ENCODE results near the gene KIFBP. TPM values are rescaled to one million over a fixed set of nuclear protein-coding genes. Genes with fewer than 3 reads are reported as not detected.
A peak's percentile ranks its signal among the peaks of the same experiment; 100 is the strongest.
"Not testable (repeated sequence)": the region's sequence is repeated elsewhere in the genome, so short reads cannot be mapped to it uniquely, and the experiment has no call there.

The KIFBP gene
- total and polyA plus RNA-seq, 2 experiments from 2014 or later, result 26.6 to 29.8 TPM

- Histone ChIP-seq H3K4me1 (ENCODE audit: low read depth) (no peaks in the 10 kb centered on the region), H3K27ac (no peak overlapping the region), H3K4me3 (no peak overlapping the region), H3K9me3 (ENCODE audit: low read depth) (no peaks in the 10 kb centered on the region), H3K27me3 (no peaks in the 10 kb centered on the region), H3K36me3 (peaks cover 67% of the 10 kb centered on the region)
- DNase-seq (ENCODE audit: low read depth in 1 of 2, low spot score in 1 of 2), result peak in 1 of 2 donors; percentile 6
- no peak for TF ChIP-seq CTCF (IDR thresholded peaks at IDR 0.05; ENCODE audit: low read depth, low read length)
These were observed 25.5 kb upstream of the KIFBP start for GRCh38 chr10:68963151-68963550.

- DNase-seq (ENCODE audit: low read depth in 1 of 2, low spot score in 1 of 2), result no peak
- Histone ChIP-seq H3K4me3 (no peak overlapping the region), H3K27me3 (no peaks in the 10 kb centered on the region), H3K4me1 (ENCODE audit: low read depth) (no peaks in the 10 kb centered on the region), H3K9me3 (ENCODE audit: low read depth) (no peaks in the 10 kb centered on the region), H3K36me3 (peaks cover 73% of the 10 kb centered on the region), H3K27ac (no peak overlapping the region)
- no peak for TF ChIP-seq CTCF (IDR thresholded peaks at IDR 0.05; ENCODE audit: low read depth, low read length)
These were observed 14.6 kb upstream of the KIFBP start for GRCh38 chr10:68973975-68974374.

DNA sequence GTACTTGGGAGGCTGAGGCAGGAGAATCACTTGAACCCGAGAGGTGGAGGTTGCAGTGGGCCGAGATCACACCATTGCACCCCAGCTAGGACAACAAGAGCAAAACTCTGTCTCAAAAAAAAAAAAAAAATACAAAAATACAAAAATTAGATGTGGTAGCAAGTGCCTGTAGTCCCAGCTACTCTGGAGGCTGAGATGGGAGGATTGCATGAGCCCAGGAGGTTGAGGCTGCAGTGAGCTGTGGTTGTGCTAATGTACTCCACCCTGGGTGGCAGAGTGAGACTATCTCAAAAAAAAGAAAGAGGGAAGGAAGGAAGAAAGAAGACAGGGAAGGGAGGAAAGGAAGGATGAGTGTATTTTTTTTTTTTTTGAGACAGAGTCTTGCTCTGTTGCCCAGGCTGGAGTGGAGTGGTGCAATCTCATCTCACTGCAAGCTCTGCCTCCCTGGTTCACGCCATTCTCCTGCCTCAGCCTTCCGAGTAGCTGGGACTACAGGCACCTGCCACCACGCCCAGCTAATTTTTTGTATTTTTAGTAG is 12.6 kb upstream of the KIFBP start:
- H3K27ac ChIP-seq; H3K4me1 ChIP-seq (ENCODE audit: low read depth); DNase-seq (ENCODE audit: low read depth in 1 of 2, low spot score in 1 of 2): not testable (repeated sequence)

GRCh38 chr10:68979738-68980137 is 8.9 kb upstream of the KIFBP start:
- not testable (repeated sequence) for H3K9me3 ChIP-seq (ENCODE audit: low read depth); H3K27me3 ChIP-seq; DNase-seq (ENCODE audit: low read depth in 1 of 2, low spot score in 1 of 2); H3K4me3 ChIP-seq; H3K4me1 ChIP-seq (ENCODE audit: low read depth)
- H3K36me3 ChIP-seq, result peaks cover 52% of the 10 kb centered on the region
- peak overlapping the region; percentile 8 for H3K27ac ChIP-seq

More for the DNA sequence above, 12.6 kb upstream of the KIFBP start:
- not testable (repeated sequence) for H3K9me3 ChIP-seq (ENCODE audit: low read depth); H3K4me3 ChIP-seq; H3K27me3 ChIP-seq
- H3K36me3 ChIP-seq, result peaks cover 71% of the 10 kb centered on the region

DNA sequence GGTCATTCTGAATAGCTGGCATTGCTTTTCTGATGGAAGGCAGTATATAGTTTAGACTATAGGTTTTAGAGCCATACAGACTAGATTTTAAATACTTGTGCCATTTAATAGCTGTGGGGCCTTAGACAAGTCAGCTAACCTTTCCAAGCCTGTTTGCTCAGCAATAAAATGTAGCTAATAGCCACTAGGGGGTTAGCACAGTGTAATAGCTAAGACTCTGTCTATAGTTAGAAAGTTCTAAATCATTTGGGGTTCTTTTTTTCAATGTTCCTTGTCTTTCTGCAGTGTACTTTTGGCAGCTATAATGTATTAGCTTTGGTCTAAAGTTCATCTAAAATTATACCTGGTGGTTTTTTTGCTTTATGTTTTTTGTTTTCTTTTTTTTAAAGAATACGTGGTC is 7.5 kb upstream of the KIFBP start:
- peak in 1 of 2 donors; percentile 19 for DNase-seq (ENCODE audit: low read depth in 1 of 2, low spot score in 1 of 2)
- H3K27me3 ChIP-seq, result no peaks in the 10 kb centered on the region
- no peaks in the 10 kb centered on the region for H3K9me3 ChIP-seq (ENCODE audit: low read depth)
- TF ChIP-seq CTCF (IDR thresholded peaks at IDR 0.05; ENCODE audit: low read depth, low read length), result peak; percentile 28
- no peak overlapping the region for H3K4me3 ChIP-seq
- no peak overlapping the region for H3K27ac ChIP-seq
- H3K4me1 ChIP-seq (ENCODE audit: low read depth), result no peaks in the 10 kb centered on the region
- H3K36me3 ChIP-seq, result peaks cover 44% of the 10 kb centered on the region

DNA sequence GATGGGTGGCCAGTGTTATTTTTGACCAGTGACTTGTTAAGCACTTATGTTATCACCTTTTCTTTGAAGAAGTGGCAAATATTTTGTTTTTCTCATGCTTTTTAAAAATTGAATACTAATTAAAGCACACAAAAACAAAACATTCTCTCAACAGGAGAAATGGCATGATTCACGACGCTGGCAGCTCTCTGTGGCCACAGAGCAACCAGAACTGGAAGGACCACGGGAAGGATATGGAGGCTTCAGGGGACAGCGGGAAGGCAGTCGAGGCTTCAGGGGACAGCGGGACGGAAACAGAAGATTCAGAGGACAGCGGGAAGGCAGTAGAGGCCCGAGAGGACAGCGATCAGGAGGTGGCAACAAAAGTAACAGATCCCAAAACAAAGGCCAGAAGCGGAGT is 6.2 kb upstream of the KIFBP start:
- Histone ChIP-seq H3K36me3 (peaks cover 38% of the 10 kb centered on the region), H3K27ac (no peak overlapping the region), H3K9me3 (ENCODE audit: low read depth) (no peaks in the 10 kb centered on the region), H3K4me3 (no peak overlapping the region), H3K4me1 (ENCODE audit: low read depth) (no peaks in the 10 kb centered on the region), H3K27me3 (no peaks in the 10 kb centered on the region)
- DNase-seq (ENCODE audit: low read depth in 1 of 2, low spot score in 1 of 2), result no peak
- TF ChIP-seq CTCF (IDR thresholded peaks at IDR 0.05; ENCODE audit: low read depth, low read length), result no peak

DNA sequence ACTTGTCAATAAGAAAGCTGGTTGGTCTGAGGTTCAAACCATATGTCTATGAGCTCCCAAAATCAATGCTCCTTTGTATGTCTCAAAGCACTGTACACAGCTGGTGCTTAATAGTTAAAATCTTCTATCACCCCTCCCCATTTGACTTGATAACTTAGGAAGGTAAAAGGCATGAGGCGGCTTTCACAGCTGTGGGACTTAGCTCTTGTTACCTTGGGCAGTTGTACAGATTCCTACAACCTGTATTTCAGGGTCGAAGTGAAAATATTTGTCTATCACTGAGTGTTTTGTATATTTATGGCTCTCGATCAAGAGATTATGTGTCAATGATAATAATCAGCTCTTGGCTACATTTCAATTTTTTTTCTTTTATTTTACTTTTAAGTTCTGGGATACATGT is 992 bp upstream of the KIFBP start:
- Histone ChIP-seq H3K4me3 (no peak overlapping the region), H3K27me3 (no peaks in the 10 kb centered on the region), H3K27ac (no peak overlapping the region), H3K4me1 (ENCODE audit: low read depth) (no peaks in the 10 kb centered on the region), H3K36me3 (peaks cover 10% of the 10 kb centered on the region), H3K9me3 (ENCODE audit: low read depth) (no peaks in the 10 kb centered on the region)
- no peak for TF ChIP-seq CTCF (IDR thresholded peaks at IDR 0.05; ENCODE audit: low read depth, low read length)
- DNase-seq (ENCODE audit: low read depth in 1 of 2, low spot score in 1 of 2), result no peak
